Parathyroid adenoma (tissue), 2 donors: Measurements from ENCODE around the gene CDIPT.

Experiments
- H2AFZ ChIP-seq: fragments of 300-600 bp; sonication (generic); one replicate; pipeline ENCODE4 v1.7.0; 2017; ENCODE audit warnings: antibody characterized with exemption, mild to moderate bottlenecking
- H3K27ac ChIP-seq: fragments of 300-600 bp; sonication (generic); one replicate; pipeline ENCODE4 v1.7.0; 2017
- H3K27me3 ChIP-seq: fragments of 300-600 bp; sonication (generic); one replicate; pipeline ENCODE4 v1.7.0; 2017; ENCODE audit warnings: low read length; ENCODE audit not compliant: control insufficient read depth, insufficient read depth
- H3K36me3 ChIP-seq: fragments of 300-600 bp; sonication (generic); one replicate; pipeline ENCODE4 v1.7.0; 2017; ENCODE audit warnings: low read length; ENCODE audit not compliant: control insufficient read depth, insufficient read depth
- H3K4me1 ChIP-seq: fragments of 300-600 bp; sonication (generic); one replicate; pipeline ENCODE4 v1.7.0; 2017; ENCODE audit warnings: control low read depth
- H3K4me2 ChIP-seq: fragments of 300-600 bp; sonication (generic); one replicate; pipeline ENCODE4 v1.7.0; 2017; ENCODE audit warnings: low read length
- H3K4me3 ChIP-seq: fragments of 300-600 bp; sonication (generic); one replicate; pipeline ENCODE4 v1.7.0; 2017; ENCODE audit warnings: low read depth, low read length
- H3K79me2 ChIP-seq: fragments of 300-600 bp; sonication (generic); one replicate; pipeline ENCODE4 v1.7.0; 2017; ENCODE audit warnings: control low read depth
- H3K9ac ChIP-seq: fragments of 300-600 bp; sonication (generic); one replicate; pipeline ENCODE4 v1.7.0; 2017; ENCODE audit warnings: mild to moderate bottlenecking
- H3K9me3 ChIP-seq: fragments of 300-600 bp; sonication (generic); one replicate; pipeline ENCODE4 v1.7.0; 2017; ENCODE audit warnings: low read length; ENCODE audit not compliant: control insufficient read depth
- CTCF ChIP-seq: fragments of 300-600 bp; sonication (generic); IDR thresholded peaks from one replicate; pipeline ENCODE4 v1.7.0; 2017; ENCODE audit warnings: antibody characterized with exemption, mild to moderate bottlenecking
- donor health status: primary hyperparathyroidism.

CDIPT gene

DNA sequence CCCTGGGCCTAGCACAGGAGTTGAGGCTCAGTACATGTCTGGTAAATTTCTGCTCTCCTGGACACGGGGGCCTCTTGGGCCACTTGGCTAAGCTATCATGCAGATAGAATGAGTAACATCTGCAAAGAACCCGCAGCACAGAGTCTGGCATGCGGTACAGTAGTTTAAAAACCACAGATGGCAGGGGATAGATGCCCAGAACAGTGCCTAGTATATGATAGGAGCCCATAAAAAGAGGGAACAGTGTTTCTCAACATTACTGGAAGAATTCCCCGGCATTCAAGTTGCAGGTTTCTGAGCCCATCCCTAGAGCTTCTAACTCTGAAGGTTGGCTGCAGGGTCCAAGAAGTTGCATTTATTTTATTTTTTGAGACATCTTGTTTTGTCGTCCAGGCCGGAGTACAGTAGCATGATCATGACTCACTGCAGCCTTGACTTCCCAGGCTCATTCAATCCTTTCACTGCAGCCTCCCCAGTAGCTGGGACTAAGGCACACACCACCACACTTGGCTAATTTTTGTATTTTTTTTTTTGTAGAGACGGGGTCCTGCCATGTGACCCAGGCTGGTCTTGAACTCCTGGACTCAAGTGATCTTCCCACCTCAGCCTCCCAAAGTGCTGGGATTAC lies 5.8 kb downstream of the CDIPT start:
- no peaks in the 10 kb centered on the region for H3K9me3 ChIP-seq
- H3K36me3 ChIP-seq = no peaks in the 10 kb centered on the region
- peaks cover 4% of the 10 kb centered on the region for H3K4me1 ChIP-seq
- H3K4me3 ChIP-seq = no peak overlapping the region
- no peaks in the 10 kb centered on the region for H3K27me3 ChIP-seq
- peaks cover 11% of the 10 kb centered on the region for H3K79me2 ChIP-seq
- H3K4me2 ChIP-seq = no peak overlapping the region
- no peak overlapping the region for H2AFZ ChIP-seq
- no peak overlapping the region for H3K9ac ChIP-seq
- no peak overlapping the region for H3K27ac ChIP-seq
- TF ChIP-seq CTCF = no peak

GRCh38 chr16:29854520-29855100 lies 8.4 kb downstream of the CDIPT start:
- H3K27me3 ChIP-seq = no peaks in the 10 kb centered on the region
- H3K79me2 ChIP-seq = no peaks in the 10 kb centered on the region
- no peak overlapping the region for H2AFZ ChIP-seq
- H3K4me1 ChIP-seq = no peaks in the 10 kb centered on the region
- no peak overlapping the region for H3K4me2 ChIP-seq
- no peak for TF ChIP-seq CTCF
- H3K36me3 ChIP-seq = no peaks in the 10 kb centered on the region
- H3K9me3 ChIP-seq = no peaks in the 10 kb centered on the region
- H3K4me3 ChIP-seq = no peak overlapping the region
- H3K27ac ChIP-seq = no peak overlapping the region
- no peak overlapping the region for H3K9ac ChIP-seq

DNA sequence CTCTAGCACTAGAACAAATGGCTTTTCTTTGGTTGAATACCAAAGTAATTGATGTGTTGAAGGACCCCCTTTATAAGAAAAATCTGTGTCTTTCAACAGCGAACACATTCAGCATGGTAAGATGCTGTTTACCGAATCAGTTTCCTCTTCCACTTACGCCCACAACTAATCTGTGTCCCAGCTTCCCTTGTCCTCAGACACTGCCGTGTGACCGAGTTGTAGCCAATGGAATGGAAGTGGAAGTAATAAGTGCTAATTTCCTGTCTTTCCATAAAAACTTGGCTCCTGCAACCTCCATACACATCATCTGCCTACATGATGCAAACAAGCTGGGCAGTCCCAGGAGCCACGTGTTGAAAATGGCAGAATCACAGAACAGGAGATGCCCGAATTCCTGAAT lies 10.4 kb downstream of the CDIPT start:
- no peaks in the 10 kb centered on the region for H3K4me1 ChIP-seq
- no peak for TF ChIP-seq CTCF
- H2AFZ ChIP-seq = no peak overlapping the region
- H3K27me3 ChIP-seq = no peaks in the 10 kb centered on the region
- no peaks in the 10 kb centered on the region for H3K9me3 ChIP-seq
- no peak overlapping the region for H3K27ac ChIP-seq
- no peak overlapping the region for H3K4me3 ChIP-seq
- no peaks in the 10 kb centered on the region for H3K79me2 ChIP-seq
- no peaks in the 10 kb centered on the region for H3K36me3 ChIP-seq
- no peak overlapping the region for H3K4me2 ChIP-seq
- no peak overlapping the region for H3K9ac ChIP-seq

DNA sequence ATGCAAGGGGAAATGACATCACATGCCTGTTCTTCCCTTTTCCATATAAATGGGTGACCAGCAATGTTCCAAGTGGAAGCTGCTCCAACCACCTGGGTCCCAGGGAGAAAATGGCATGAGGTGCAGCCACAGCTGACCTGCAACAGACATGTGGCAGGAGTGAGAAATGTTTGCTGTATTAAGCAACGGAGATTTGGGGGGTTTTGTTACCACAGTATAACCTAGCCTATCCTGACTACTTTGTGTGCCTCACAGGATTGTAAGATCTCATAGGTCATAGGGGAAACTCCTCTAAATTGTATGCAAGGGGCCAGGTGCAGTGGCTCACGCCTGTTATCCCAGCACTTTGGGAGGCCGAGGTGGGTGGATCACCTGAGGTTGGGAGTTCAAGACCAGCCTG lies 12.0 kb downstream of the CDIPT start:
- no peaks in the 10 kb centered on the region for H3K9me3 ChIP-seq
- no peaks in the 10 kb centered on the region for H3K27me3 ChIP-seq
- no peaks in the 10 kb centered on the region for H3K36me3 ChIP-seq
- no peak overlapping the region for H3K27ac ChIP-seq
- H3K79me2 ChIP-seq = no peaks in the 10 kb centered on the region
- H3K9ac ChIP-seq = no peak overlapping the region
- no peak for TF ChIP-seq CTCF
- H2AFZ ChIP-seq = no peak overlapping the region
- no peak overlapping the region for H3K4me2 ChIP-seq
- no peaks in the 10 kb centered on the region for H3K4me1 ChIP-seq
- no peak overlapping the region for H3K4me3 ChIP-seq

GRCh38 chr16:29849505-29849904 lies 13.5 kb downstream of the CDIPT start:
- TF ChIP-seq CTCF = no peak
- Histone ChIP-seq H3K79me2 (no peaks in the 10 kb centered on the region), H3K9ac (no peak overlapping the region), H3K4me1 (no peaks in the 10 kb centered on the region), H3K36me3 (no peaks in the 10 kb centered on the region), H3K4me3 (no peak overlapping the region), H3K27me3 (no peaks in the 10 kb centered on the region), H2AFZ (no peak overlapping the region), H3K27ac (no peak overlapping the region), H3K4me2 (no peak overlapping the region), H3K9me3 (no peaks in the 10 kb centered on the region)
